Stimulated activated CD8-positive, alpha-beta memory T cell treated with anti-CD3 and anti-CD28 coated beads, Interleukin-15, amount 100 ng/mL, for 4 hours (primary cell): ENCODE data around the gene HES4.
A peak's percentile ranks its signal among the peaks of the same experiment; 100 is the strongest.
"Not testable (repeated sequence)": the region's sequence is repeated elsewhere in the genome, so short reads cannot be mapped to it uniquely, and the experiment has no call there.

Experiments
- DNase-seq, 2 donors: peaks; one replicate each; pipeline ENCODE4 v3.0.0-alpha.2; 2020; ENCODE audit warnings: low read depth in 2 of 2

The HES4 gene

GRCh38 chr1:1018321-1018685 lies 18.4 kb upstream of the HES4 start:
- DNase-seq = not testable (repeated sequence)

GRCh38 chr1:1017397-1018320 lies 17.8 kb upstream of the HES4 start:
- not testable (repeated sequence) for DNase-seq

- DNase-seq = no peak
These were observed 15.1 kb upstream of the HES4 start for GRCh38 chr1:1014799-1015681.

GRCh38 chr1:1013922-1014648 lies 14.2 kb upstream of the HES4 start:
- no peak for DNase-seq

GRCh38 chr1:1013105-1013921 lies 13.4 kb upstream of the HES4 start, which contains the start of gene ISG15:
ISG15 (plus strand) TSS chr1:1013497; CDS start chr1:1013574, 77 bp downstream.
- peak; percentile 79 to 82 for DNase-seq

GRCh38 chr1:1012736-1013104 lies 12.8 kb upstream of the HES4 start:
- not testable (repeated sequence) for DNase-seq

GRCh38 chr1:1011396-1011949 lies 11.6 kb upstream of the HES4 start:
- DNase-seq = no peak

GRCh38 chr1:1010131-1010530 lies 10.2 kb upstream of the HES4 start:
- not testable (repeated sequence) for DNase-seq

GRCh38 chr1:1006305-1007159 lies 6.6 kb upstream of the HES4 start:
- DNase-seq = no peak

GRCh38 chr1:1005774-1006304 lies 5.9 kb upstream of the HES4 start:
- no peak for DNase-seq

- DNase-seq = no peak
These were observed 5.1 kb upstream of the HES4 start for GRCh38 chr1:1004780-1005697.

GRCh38 chr1:1004420-1004779 lies 4.5 kb upstream of the HES4 start:
- no peak for DNase-seq

- no peak for DNase-seq
These were observed 3.9 kb upstream of the HES4 start for GRCh38 chr1:1003618-1004419.

GRCh38 chr1:1001057-1001783 lies 1.3 kb upstream of the HES4 start:
- DNase-seq = no peak

- peak; percentile 48 to 50 for DNase-seq
These were observed 610 bp upstream of the HES4 start for GRCh38 chr1:1000357-1001056.

GRCh38 chr1:998995-999724 lies 737 bp downstream of the HES4 start:
- no peak for DNase-seq
